ENCODE measurements around the gene CCDC83. TPM values are rescaled to one million over a fixed set of nuclear protein-coding genes. Genes with fewer than 3 reads are reported as not detected.
A peak's percentile ranks its signal among the peaks of the same experiment; 100 is the strongest.
"Not testable (repeated sequence)": the region's sequence is repeated elsewhere in the genome, so short reads cannot be mapped to it uniquely, and the experiment has no call there.

CCDC83 gene
- total RNA-seq, 2 experiments from 2014 or later, result not detected

DNA sequence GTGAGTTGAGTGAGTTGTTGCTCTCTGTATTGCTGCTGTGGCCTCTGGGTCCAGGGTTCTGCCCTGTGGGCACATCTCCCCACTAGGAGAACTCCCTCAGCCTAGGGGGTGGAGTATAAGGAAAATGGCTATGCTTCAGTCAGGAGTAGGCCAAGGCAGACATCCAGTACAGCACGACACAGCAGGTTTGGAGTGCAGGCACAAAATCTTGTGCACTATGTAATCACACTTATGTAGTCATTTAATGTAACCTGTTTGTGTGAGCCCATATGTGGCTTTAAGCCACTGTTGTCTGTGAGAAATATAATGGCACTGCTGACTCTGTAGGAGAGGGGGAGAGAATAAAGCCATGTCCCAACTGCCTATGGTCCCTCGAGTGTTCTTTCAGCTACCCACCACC, 90.1 kb downstream of the CCDC83 start:
- Mint-ChIP-seq H3K4me1 (peaks cover 46% of the 10 kb centered on the region), H3K4me3 (no peak overlapping the region), H3K9me3 (ENCODE audit: low read depth) (peaks cover 19% of the 10 kb centered on the region), H3K27ac (peak overlapping the region; percentile 67), H3K36me3 (ENCODE audit: low read depth) (peaks cover 14% of the 10 kb centered on the region), H3K27me3 (no peaks in the 10 kb centered on the region)
- ChIA-PET CTCF (no interaction called here), POLR2A (no interaction called here)
- intact Hi-C loops (cut with DNase I, micrococcal nuclease), result loop anchor here (5.0 to 10.0 kb wide), 7 partner anchors 122 to 862 kb away; partner anchors contain the start of gene PICALM (in 1 of the 2)
- no peak for ATAC-seq
- peak; percentile 26 for DNase-seq

DNA sequence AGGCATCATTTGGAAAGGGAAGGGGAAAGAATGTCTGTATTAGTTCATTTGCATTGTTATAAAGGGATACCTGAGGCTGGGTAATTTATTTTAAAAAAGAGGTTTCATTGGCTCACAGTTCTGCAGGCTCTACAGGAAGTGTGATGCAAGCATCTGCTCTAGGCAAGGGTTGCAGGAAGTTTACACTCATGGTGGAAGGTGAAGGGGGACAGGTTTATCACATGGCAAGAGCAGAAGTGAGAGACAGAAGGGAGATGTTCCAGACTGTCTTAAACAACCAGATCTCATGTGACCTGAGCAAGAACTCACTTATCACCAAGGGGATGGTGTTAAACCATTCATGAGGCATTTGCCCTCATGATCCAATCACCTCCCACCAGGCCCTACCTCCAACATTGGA, 90.6 kb downstream of the CCDC83 start:
- H3K36me3 Mint-ChIP-seq (ENCODE audit: low read depth), result peaks cover 15% of the 10 kb centered on the region
- H3K4me1 Mint-ChIP-seq, result peaks cover 47% of the 10 kb centered on the region
- DNase-seq (no peak), ATAC-seq (no peak)
- H3K27me3 Mint-ChIP-seq, result no peaks in the 10 kb centered on the region
- ChIA-PET CTCF (interaction anchor here (1.0 to 1.2 kb wide), 2 partner anchors 248 to 329 kb away, joined by 3 read pairs; no protein-coding TSS in a partner anchor), POLR2A (no interaction called here)
- H3K4me3 Mint-ChIP-seq, result no peak overlapping the region
- peaks cover 22% of the 10 kb centered on the region for H3K9me3 Mint-ChIP-seq (ENCODE audit: low read depth)
- intact Hi-C loops (cut with DNase I, micrococcal nuclease), result loop anchor here (2.0 to 10.0 kb wide), 8 partner anchors 122 to 862 kb away; partner anchors contain the start of gene PICALM (in 1 of the 2)
- H3K27ac Mint-ChIP-seq, result peak overlapping the region; percentile 67

GRCh38 chr11:85946221-85946620, 91.0 kb downstream of the CCDC83 start:
- Mint-ChIP-seq H3K4me1 (peaks cover 48% of the 10 kb centered on the region), H3K27ac (peak overlapping the region; percentile 66), H3K27me3 (no peaks in the 10 kb centered on the region), H3K36me3 (ENCODE audit: low read depth) (peaks cover 17% of the 10 kb centered on the region), H3K4me3 (no peak overlapping the region), H3K9me3 (ENCODE audit: low read depth) (peaks cover 24% of the 10 kb centered on the region)
- ChIA-PET CTCF (interaction anchor here (1.0 to 1.2 kb wide), 2 partner anchors 248 to 329 kb away, joined by 3 read pairs; no protein-coding TSS in a partner anchor), POLR2A (no interaction called here)
- DNase-seq (no peak), ATAC-seq (no peak)
- intact Hi-C loops (cut with DNase I, micrococcal nuclease), result loop anchor here (2.0 to 10.0 kb wide), 8 partner anchors 121 to 861 kb away; partner anchors contain the start of gene PICALM (in 1 of the 2)

GRCh38 chr11:85947431-85948272, 92.5 kb downstream of the CCDC83 start:
- Mint-ChIP-seq H3K27me3 (no peaks in the 10 kb centered on the region), H3K4me3 (peak overlapping the region; percentile 46), H3K9me3 (ENCODE audit: low read depth) (peaks cover 29% of the 10 kb centered on the region), H3K36me3 (ENCODE audit: low read depth) (peaks cover 21% of the 10 kb centered on the region), H3K27ac (peak overlapping the region; percentile 97), H3K4me1 (peaks cover 48% of the 10 kb centered on the region)
- DNase-seq, result peak; percentile 62
- peak; percentile 80 for ATAC-seq
- ChIA-PET CTCF (interaction anchor here (1.0 to 1.1 kb wide), 2 partner anchors 21 to 341 kb away, joined by 3 to 4 read pairs; no protein-coding TSS in a partner anchor), POLR2A (interaction anchor here (0.6 to 1.0 kb wide), 6 partner anchors 8 to 741 kb away, joined by 3 to 9 read pairs (median 4); no protein-coding TSS in a partner anchor)
- intact Hi-C loops (cut with DNase I, micrococcal nuclease), result loop anchor here (1.0 to 10.0 kb wide), 18 partner anchors 100 to 860 kb away; partner anchors contain the start of gene PICALM (in 2 of the 2)

GRCh38 chr11:85948884-85949283, 93.7 kb downstream of the CCDC83 start:
- POLR2A ChIA-PET, result interaction anchor here (0.6 to 0.8 kb wide), 3 partner anchors 121 to 740 kb away, joined by 3 to 4 read pairs (median 3); no protein-coding TSS in a partner anchor
- DNase-seq (peak; percentile 23), ATAC-seq (peak; percentile 52)
- intact Hi-C loops (cut with DNase I, micrococcal nuclease), result loop anchor here (1.0 to 10.0 kb wide), 16 partner anchors 118 to 858 kb away; partner anchors contain the start of gene PICALM (in 2 of the 2)
- peaks cover 28% of the 10 kb centered on the region for H3K36me3 Mint-ChIP-seq (ENCODE audit: low read depth)
- peak overlapping the region; percentile 46 for H3K4me3 Mint-ChIP-seq
- no peaks in the 10 kb centered on the region for H3K27me3 Mint-ChIP-seq
- peaks cover 36% of the 10 kb centered on the region for H3K9me3 Mint-ChIP-seq (ENCODE audit: low read depth)
- H3K27ac Mint-ChIP-seq, result peak overlapping the region; percentile 97
- peaks cover 50% of the 10 kb centered on the region for H3K4me1 Mint-ChIP-seq
- CTCF ChIA-PET, result interaction anchor here (0.8 to 1.1 kb wide), 2 partner anchors 20 to 272 kb away, joined by 4 read pairs; no protein-coding TSS in a partner anchor

- H3K4me1 Mint-ChIP-seq, result peaks cover 50% of the 10 kb centered on the region
- DNase-seq, result no peak
- peaks cover 36% of the 10 kb centered on the region for H3K36me3 Mint-ChIP-seq (ENCODE audit: low read depth)
- POLR2A ChIA-PET, result interaction anchor here (0.6 kb wide), 1 partner anchor 122 kb away, joined by 3 read pairs; no protein-coding TSS in a partner anchor
- peaks cover 38% of the 10 kb centered on the region for H3K9me3 Mint-ChIP-seq (ENCODE audit: low read depth)
- no peak overlapping the region for H3K27ac Mint-ChIP-seq
- H3K4me3 Mint-ChIP-seq, result no peak overlapping the region
- intact Hi-C loops (cut with DNase I, micrococcal nuclease), result loop anchor here (1.0 to 10.0 kb wide), 12 partner anchors 118 to 858 kb away; partner anchors contain the start of gene PICALM (in 2 of the 2)
- CTCF ChIA-PET, result interaction anchor here (1.3 kb wide), 1 partner anchor 19 kb away, joined by 3 read pairs; no protein-coding TSS in a partner anchor
- no peaks in the 10 kb centered on the region for H3K27me3 Mint-ChIP-seq
- ATAC-seq, result no peak
Observed at GRCh38 chr11:85949798-85950197, 94.6 kb downstream of the CCDC83 start.

GRCh38 chr11:85950317-85951048, 95.3 kb downstream of the CCDC83 start:
- CTCF ChIA-PET, result interaction anchor here (1.0 to 1.3 kb wide), 3 partner anchors 12 to 96 kb away, joined by 3 read pairs; no protein-coding TSS in a partner anchor
- intact Hi-C loops (cut with DNase I, micrococcal nuclease), result no loop called here
- no peak overlapping the region for H3K4me3 Mint-ChIP-seq
- H3K4me1 Mint-ChIP-seq, result peaks cover 48% of the 10 kb centered on the region
- POLR2A ChIA-PET, result no interaction called here
- DNase-seq (no peak), ATAC-seq (no peak)
- H3K9me3 Mint-ChIP-seq (ENCODE audit: low read depth), result peaks cover 34% of the 10 kb centered on the region
- peaks cover 36% of the 10 kb centered on the region for H3K36me3 Mint-ChIP-seq (ENCODE audit: low read depth)
- no peak overlapping the region for H3K27ac Mint-ChIP-seq
- H3K27me3 Mint-ChIP-seq, result no peaks in the 10 kb centered on the region

GRCh38 chr11:85951049-85951405, 95.8 kb downstream of the CCDC83 start:
- Mint-ChIP-seq H3K27ac (no peak overlapping the region), H3K4me1 (peaks cover 43% of the 10 kb centered on the region)
- CTCF ChIA-PET, result interaction anchor here (1.0 to 1.3 kb wide), 3 partner anchors 13 to 95 kb away, joined by 3 read pairs; no protein-coding TSS in a partner anchor

GRCh38 chr11:85951428-85952107, 96.4 kb downstream of the CCDC83 start:
- H3K4me3 Mint-ChIP-seq, result no peak overlapping the region
- ChIA-PET POLR2A (no interaction called here), CTCF (interaction anchor here (1.0 to 1.2 kb wide), 2 partner anchors 13 to 95 kb away, joined by 3 read pairs; no protein-coding TSS in a partner anchor)
- no peak for ATAC-seq
- H3K9me3 Mint-ChIP-seq (ENCODE audit: low read depth), result peaks cover 27% of the 10 kb centered on the region
- H3K27ac Mint-ChIP-seq, result no peak overlapping the region
- DNase-seq, result no peak
- peaks cover 39% of the 10 kb centered on the region for H3K36me3 Mint-ChIP-seq (ENCODE audit: low read depth)
- H3K27me3 Mint-ChIP-seq, result no peaks in the 10 kb centered on the region
- peaks cover 37% of the 10 kb centered on the region for H3K4me1 Mint-ChIP-seq
- intact Hi-C loops (cut with DNase I, micrococcal nuclease), result no loop called here

More at GRCh38 chr11:85951049-85951405, 95.8 kb downstream of the CCDC83 start:
- DNase-seq (no peak), ATAC-seq (no peak)
- H3K9me3 Mint-ChIP-seq (ENCODE audit: low read depth), result peaks cover 28% of the 10 kb centered on the region
- POLR2A ChIA-PET, result no interaction called here
- H3K36me3 Mint-ChIP-seq (ENCODE audit: low read depth), result peaks cover 36% of the 10 kb centered on the region
- H3K27me3 Mint-ChIP-seq, result no peaks in the 10 kb centered on the region
- intact Hi-C loops (cut with DNase I, micrococcal nuclease), result no loop called here
- no peak overlapping the region for H3K4me3 Mint-ChIP-seq

DNA sequence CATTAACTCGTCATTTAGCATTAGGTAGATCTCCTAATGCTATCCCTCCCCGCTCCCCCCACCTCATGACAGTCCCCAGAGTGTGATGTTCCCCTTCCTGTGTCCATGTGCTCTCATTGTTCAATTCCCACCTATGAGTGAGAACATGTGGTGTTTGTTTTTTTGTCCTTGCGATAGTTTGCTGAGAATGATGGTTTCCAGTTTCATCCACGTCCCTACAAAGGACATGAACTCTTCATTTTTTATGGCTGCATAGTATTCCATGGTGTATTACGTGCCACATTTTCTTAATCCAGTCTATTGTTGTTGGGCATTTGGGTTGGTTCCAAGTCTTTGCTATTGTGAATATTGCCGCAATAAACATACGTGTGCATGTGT, 96.9 kb downstream of the CCDC83 start:
- H3K4me1 Mint-ChIP-seq, result peaks cover 32% of the 10 kb centered on the region
- POLR2A ChIA-PET; ATAC-seq; intact Hi-C loops (cut with DNase I, micrococcal nuclease); H3K4me3 Mint-ChIP-seq; DNase-seq; H3K27me3 Mint-ChIP-seq; CTCF ChIA-PET: not testable (repeated sequence)
- H3K36me3 Mint-ChIP-seq (ENCODE audit: low read depth), result peaks cover 45% of the 10 kb centered on the region
- peaks cover 26% of the 10 kb centered on the region for H3K9me3 Mint-ChIP-seq (ENCODE audit: low read depth)
- H3K27ac Mint-ChIP-seq, result peak overlapping the region; percentile 55
